Skeletal muscle satellite cell (primary cell): Measurements from ENCODE around the gene ADAMTS15.
A peak's percentile ranks its signal among the peaks of the same experiment; 100 is the strongest.

Experiments used
- H3K27me3 ChIP-seq: 2 replicates; pipeline ENCODE4 v1.7.0; 2013; ENCODE audit warnings: low read length; ENCODE audit not compliant: control insufficient read depth, insufficient read depth
- H3K36me3 ChIP-seq: 2 replicates; pipeline ENCODE4 v1.7.0; 2013; ENCODE audit warnings: mild to moderate bottlenecking, control low read depth, low read length; ENCODE audit not compliant: insufficient read depth
- H3K4me1 ChIP-seq: 2 replicates; pipeline ENCODE4 v1.7.0; 2013; ENCODE audit warnings: low read length; ENCODE audit not compliant: control insufficient read depth, insufficient read depth
- H3K4me2 ChIP-seq: 2 replicates; pipeline ENCODE4 v1.7.0; 2013; ENCODE audit warnings: mild to moderate bottlenecking, low read length
- H3K4me3 ChIP-seq: 2 replicates; pipeline ENCODE4 v1.7.0; 2013; ENCODE audit warnings: low read length
- H3K9ac ChIP-seq: 2 replicates; pipeline ENCODE4 v1.7.0; 2013; ENCODE audit warnings: mild to moderate bottlenecking, low read depth, low read length, moderate library complexity
- H3K9me3 ChIP-seq: replicated peaks from 2 replicates; pipeline ENCODE4 v1.7.0; 2013; ENCODE audit warnings: mild to moderate bottlenecking, control low read depth, low read length

ADAMTS15 gene

GRCh38 chr11:130512662-130513061 is 64.2 kb downstream of the ADAMTS15 start:
- H3K4me2 ChIP-seq, result no peak overlapping the region
- H3K9ac ChIP-seq, result no peak overlapping the region
- no peak overlapping the region for H3K4me3 ChIP-seq
- peaks cover 24% of the 10 kb centered on the region for H3K4me1 ChIP-seq
- no peaks in the 10 kb centered on the region for H3K9me3 ChIP-seq
- peaks cover 16% of the 10 kb centered on the region for H3K27me3 ChIP-seq
- H3K36me3 ChIP-seq, result no peaks in the 10 kb centered on the region

- H3K36me3 ChIP-seq, result no peaks in the 10 kb centered on the region
- no peak overlapping the region for H3K9ac ChIP-seq
- no peak overlapping the region for H3K4me2 ChIP-seq
- no peaks in the 10 kb centered on the region for H3K9me3 ChIP-seq
- peaks cover 24% of the 10 kb centered on the region for H3K4me1 ChIP-seq
- H3K4me3 ChIP-seq, result no peak overlapping the region
- peaks cover 16% of the 10 kb centered on the region for H3K27me3 ChIP-seq
Measured at GRCh38 chr11:130513132-130513531, 64.7 kb downstream of the ADAMTS15 start.

GRCh38 chr11:130514316-130514715 is 65.9 kb downstream of the ADAMTS15 start:
- peaks cover 24% of the 10 kb centered on the region for H3K4me1 ChIP-seq
- no peaks in the 10 kb centered on the region for H3K9me3 ChIP-seq
- no peaks in the 10 kb centered on the region for H3K36me3 ChIP-seq
- no peak overlapping the region for H3K4me2 ChIP-seq
- H3K4me3 ChIP-seq, result no peak overlapping the region
- H3K27me3 ChIP-seq, result peaks cover 16% of the 10 kb centered on the region
- H3K9ac ChIP-seq, result no peak overlapping the region

- peaks cover 16% of the 10 kb centered on the region for H3K27me3 ChIP-seq
- no peaks in the 10 kb centered on the region for H3K36me3 ChIP-seq
- no peak overlapping the region for H3K9ac ChIP-seq
- no peak overlapping the region for H3K4me2 ChIP-seq
- no peak overlapping the region for H3K4me3 ChIP-seq
- no peaks in the 10 kb centered on the region for H3K9me3 ChIP-seq
- H3K4me1 ChIP-seq, result peaks cover 24% of the 10 kb centered on the region
Measured at GRCh38 chr11:130514851-130515250, 66.4 kb downstream of the ADAMTS15 start.

- H3K36me3 ChIP-seq, result no peaks in the 10 kb centered on the region
- no peak overlapping the region for H3K4me2 ChIP-seq
- H3K9me3 ChIP-seq, result no peaks in the 10 kb centered on the region
- peaks cover 16% of the 10 kb centered on the region for H3K27me3 ChIP-seq
- peaks cover 14% of the 10 kb centered on the region for H3K4me1 ChIP-seq
- no peak overlapping the region for H3K4me3 ChIP-seq
- no peak overlapping the region for H3K9ac ChIP-seq
Measured at GRCh38 chr11:130515829-130516553, 67.5 kb downstream of the ADAMTS15 start.

GRCh38 chr11:130516554-130517505 is 68.4 kb downstream of the ADAMTS15 start:
- peaks cover 16% of the 10 kb centered on the region for H3K27me3 ChIP-seq
- H3K4me2 ChIP-seq, result no peak overlapping the region
- no peaks in the 10 kb centered on the region for H3K9me3 ChIP-seq
- no peak overlapping the region for H3K9ac ChIP-seq
- peaks cover 11% of the 10 kb centered on the region for H3K4me1 ChIP-seq
- no peaks in the 10 kb centered on the region for H3K36me3 ChIP-seq
- no peak overlapping the region for H3K4me3 ChIP-seq

- Histone ChIP-seq H3K36me3 (no peaks in the 10 kb centered on the region), H3K4me2 (no peak overlapping the region), H3K9ac (no peak overlapping the region), H3K9me3 (no peaks in the 10 kb centered on the region), H3K27me3 (peaks cover 10% of the 10 kb centered on the region), H3K4me3 (no peak overlapping the region), H3K4me1 (peaks cover 15% of the 10 kb centered on the region)
Measured at GRCh38 chr11:130518164-130518680, 69.8 kb downstream of the ADAMTS15 start.

GRCh38 chr11:130519128-130519932 is 70.9 kb downstream of the ADAMTS15 start:
- H3K9me3 ChIP-seq, result no peaks in the 10 kb centered on the region

GRCh38 chr11:130520271-130520671 is 71.8 kb downstream of the ADAMTS15 start:
- no peak overlapping the region for H3K9ac ChIP-seq
- no peak overlapping the region for H3K4me2 ChIP-seq
- H3K36me3 ChIP-seq, result no peaks in the 10 kb centered on the region
- H3K4me1 ChIP-seq, result peaks cover 23% of the 10 kb centered on the region
- H3K4me3 ChIP-seq, result no peak overlapping the region
- H3K9me3 ChIP-seq, result no peaks in the 10 kb centered on the region
- H3K27me3 ChIP-seq, result peaks cover 1% of the 10 kb centered on the region

More at GRCh38 chr11:130519128-130519932, 70.9 kb downstream of the ADAMTS15 start:
- H3K4me2 ChIP-seq, result no peak overlapping the region
- H3K9ac ChIP-seq, result no peak overlapping the region
- peaks cover 9% of the 10 kb centered on the region for H3K27me3 ChIP-seq
- no peaks in the 10 kb centered on the region for H3K36me3 ChIP-seq
- no peak overlapping the region for H3K4me3 ChIP-seq
- H3K4me1 ChIP-seq, result peaks cover 23% of the 10 kb centered on the region

- no peaks in the 10 kb centered on the region for H3K9me3 ChIP-seq
- H3K36me3 ChIP-seq, result no peaks in the 10 kb centered on the region
- H3K4me3 ChIP-seq, result no peak overlapping the region
- H3K27me3 ChIP-seq, result peaks cover 2% of the 10 kb centered on the region
- H3K4me1 ChIP-seq, result peaks cover 24% of the 10 kb centered on the region
- peak overlapping the region; percentile 28 for H3K9ac ChIP-seq
- H3K4me2 ChIP-seq, result peak overlapping the region; percentile 13
Measured at GRCh38 chr11:130522284-130522961, 74.0 kb downstream of the ADAMTS15 start.
